BJ (cell line): ENCODE results near the gene ETNK2. TPM values are rescaled to one million over a fixed set of nuclear protein-coding genes. Genes with fewer than 3 reads are reported as not detected.

Source experiments
- CTCF ChIA-PET: fragments of 350-600 bp; formaldehyde crosslinking; extraction: SDS; loops from one replicate; lab custom pipeline; 2021; ENCODE audit warnings: antibody characterized with exemption, inconsistent platforms; lab: Yijun Ruan, JAX
- POLR2A ChIA-PET: fragments of 300-600 bp; sonication (Branson Sonifier 250); formaldehyde crosslinking; extraction: SDS; loops from one replicate; lab custom pipeline; 2021; ENCODE audit warnings: antibody characterized with exemption; lab: Charles Lee
- DNase-seq: peaks from one replicate; pipeline ENCODE4 v3.0.0-alpha.2; 2011; ENCODE audit warnings: low read depth
- H3K27me3 ChIP-seq: 2 replicates; pipeline ENCODE4 v1.6.0; 2011; ENCODE audit warnings: low read length; ENCODE audit not compliant: control insufficient read depth, insufficient read depth
- H3K36me3 ChIP-seq: 2 replicates; pipeline ENCODE4 v1.5.1; 2011; ENCODE audit warnings: low read length; ENCODE audit not compliant: control insufficient read depth, insufficient read depth
- H3K4me3 ChIP-seq: 2 replicates; pipeline ENCODE4 v1.5.1; 2011; ENCODE audit warnings: low read depth, mild to moderate bottlenecking, control low read depth, low read length
- CTCF ChIP-seq: IDR thresholded peaks from 2 replicates; pipeline ENCODE4 v1.5.1; 2011; ENCODE audit warnings: low read depth, mild to moderate bottlenecking, control low read depth, inconsistent platforms, low read length, moderate library complexity; ENCODE audit not compliant: insufficient read depth
- polyA minus RNA-seq: library from RNA; depleted of rRNA, polyadenylated mRNA; stranded (reverse); fragments of >200 nt; gene quantifications from 2 replicates; pipeline ENCODE4 v1.2.3, GENCODE V29; 2011; rRNA and poly(A)+ RNA removed
- polyA plus RNA-seq: library from polyadenylated mRNA; depleted of rRNA; stranded (reverse); fragments of >200 nt; gene quantifications from 2 replicates; pipeline ENCODE4 v1.2.3, GENCODE V29; 2011; rRNA removed

The ETNK2 gene
- polyA plus RNA-seq (27.2 and 30.7 TPM in 2 replicates), polyA minus RNA-seq (16.2 and 29.1 TPM in 2 replicates)

DNA sequence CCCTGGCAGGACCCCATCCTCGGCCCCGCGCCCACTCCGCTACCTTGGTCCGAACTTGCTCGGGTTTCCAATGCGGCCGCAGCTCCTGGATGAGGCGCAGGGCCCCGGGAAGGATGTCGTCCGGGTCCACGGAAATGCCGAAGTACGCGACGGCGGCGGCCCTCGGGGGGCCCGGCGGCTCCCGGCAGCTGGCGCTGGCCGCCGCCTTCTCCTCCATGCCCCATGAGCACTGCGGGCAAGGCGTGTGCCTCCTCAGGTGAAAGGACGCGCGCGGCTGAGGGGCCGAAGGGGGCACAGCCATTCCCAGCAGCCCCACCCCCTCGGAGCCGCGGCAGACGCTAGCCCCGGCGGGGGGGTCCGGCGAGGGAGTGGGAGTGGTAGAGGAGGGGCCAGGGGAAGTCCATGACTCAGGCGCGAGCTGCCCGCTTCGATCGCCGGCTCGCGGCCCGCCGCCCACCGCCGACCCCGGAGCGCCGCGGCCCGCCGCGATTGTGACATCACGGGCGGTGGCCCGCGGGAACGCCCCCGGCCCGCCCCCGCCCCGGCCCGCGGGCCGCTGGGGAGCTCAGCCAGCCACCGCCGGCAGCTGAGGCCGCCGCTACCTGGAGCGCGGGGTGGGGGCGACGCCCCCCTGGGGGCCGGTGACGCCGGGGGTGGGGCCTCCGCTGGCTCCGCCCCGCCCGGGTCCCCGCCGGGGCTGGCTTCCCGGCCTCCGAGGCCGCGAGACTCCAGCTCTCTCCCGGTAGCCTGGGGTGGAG, at the start of gene ETNK2:
Gene ETNK2, minus strand, starts transcription at position 493 of the 758 bp plus-strand sequence. Its CDS starts 192 bp downstream, at position 301.
- DNase-seq = no peak
- ChIA-PET CTCF (interaction anchor here (1.0 to 5.5 kb wide), 9 partner anchors 11 to 291 kb away, joined by 3 to 33 read pairs (median 9); no protein-coding TSS in a partner anchor), POLR2A (no interaction called here)
- Histone ChIP-seq H3K4me3 (peak within 1 kb of the TSS; percentile 73), H3K27me3 (no peaks in the 10 kb centered on the region; the same call in 1 of the 2 replicates), H3K36me3 (no peaks in the 10 kb centered on the region; the same call in 1 of the 2 replicates)
- TF ChIP-seq CTCF = no peak

GRCh38 chr1:204201348-204202040, 49.6 kb upstream of the ETNK2 start:
- CTCF ChIA-PET = interaction anchor here (0.6 to 7.4 kb wide), 4 partner anchors 36 to 162 kb away, joined by 3 to 240 read pairs (median 4); partner anchors contain the start of gene REN
- POLR2A ChIA-PET = no interaction called here
- TF ChIP-seq CTCF = no peak
- no peaks in the 10 kb centered on the region for H3K27me3 ChIP-seq
- no peaks in the 10 kb centered on the region for H3K36me3 ChIP-seq
- no peak overlapping the region for H3K4me3 ChIP-seq
- no peak for DNase-seq

- ChIA-PET POLR2A (no interaction called here), CTCF (interaction anchor here (1.9 to 5.1 kb wide), 3 partner anchors 10 to 34 kb away, joined by 7 to 51 read pairs (median 13); partner anchors contain the start of gene REN)
- Histone ChIP-seq H3K4me3 (no peak overlapping the region), H3K27me3 (no peaks in the 10 kb centered on the region), H3K36me3 (no peaks in the 10 kb centered on the region)
- no peak for TF ChIP-seq CTCF
- no peak for DNase-seq
Observed at GRCh38 chr1:204199579-204199978, 47.7 kb upstream of the ETNK2 start.

DNA sequence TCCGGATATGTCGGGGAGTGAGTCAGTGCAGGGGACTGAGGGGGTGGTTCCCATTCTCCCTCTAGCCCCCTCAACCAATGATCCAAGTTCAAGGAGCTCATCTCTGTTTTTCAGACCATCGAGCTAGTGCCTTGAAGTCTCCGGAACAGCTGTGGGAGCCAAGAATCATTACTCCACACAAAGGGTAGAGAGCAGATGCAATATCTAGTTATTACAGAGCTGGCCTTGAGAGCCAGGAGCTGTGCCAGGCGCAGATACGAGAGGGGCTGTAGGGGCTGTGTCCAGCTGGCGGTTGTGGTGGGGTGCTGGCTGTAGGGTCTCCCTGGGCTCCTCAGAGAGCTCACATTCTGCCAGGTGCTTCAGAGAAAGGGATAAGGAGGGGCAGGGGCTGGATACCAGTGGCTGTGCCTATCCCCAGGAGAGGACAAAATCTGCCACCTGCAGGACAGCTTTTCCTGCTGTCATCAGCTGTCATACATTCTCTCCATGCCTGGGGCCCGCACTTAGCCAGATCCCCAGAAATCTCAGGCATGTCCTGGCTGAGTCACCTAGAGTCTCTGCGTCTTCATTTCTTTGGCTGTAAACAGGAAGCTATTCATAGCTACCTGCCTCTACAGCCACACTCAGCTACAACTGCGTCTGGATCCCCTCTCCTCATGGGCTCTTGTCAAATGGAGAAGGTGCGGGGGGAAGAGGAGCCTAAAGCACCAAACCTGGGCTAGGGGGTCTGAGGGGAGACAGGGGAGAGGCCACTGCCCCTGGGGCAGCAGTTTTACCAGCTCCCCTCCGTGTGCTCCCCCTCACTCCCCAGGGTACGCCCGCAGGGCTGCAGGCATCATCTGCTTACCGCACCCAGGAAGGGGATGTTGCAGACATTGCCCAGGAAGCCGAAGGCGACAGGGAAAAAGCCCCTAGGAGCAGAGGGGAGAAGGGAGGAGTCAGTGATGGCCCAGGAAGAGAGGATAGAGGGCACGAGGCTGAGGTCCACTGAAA, 46.8 kb upstream of the ETNK2 start:
- 0 out of 2 replicates have a peak, but pooled peaks have one; percentile 17 for TF ChIP-seq CTCF
- CTCF ChIA-PET = interaction anchor here (0.7 to 5.1 kb wide), 11 partner anchors 8 to 165 kb away, joined by 3 to 51 read pairs (median 6); partner anchors contain the start of genes PLEKHA6 and REN
- no peaks in the 10 kb centered on the region for H3K36me3 ChIP-seq
- peak; percentile 61 for DNase-seq
- POLR2A ChIA-PET = interaction anchor here (0.5 kb wide), 1 partner anchor 34 kb away, joined by 4 read pairs; no protein-coding TSS in a partner anchor
- H3K27me3 ChIP-seq = no peaks in the 10 kb centered on the region
- H3K4me3 ChIP-seq = no peak overlapping the region
